Peyer's patch (tissue), 4 donors: ENCODE results near the gene FAM24B. TPM values are rescaled to one million over a fixed set of nuclear protein-coding genes. Genes with fewer than 3 reads are reported as not detected.

Experiments used
- DNase-seq, 3 donors: peaks; one replicate each; pipeline ENCODE4 v3.0.0-alpha.2; 2017 to 2019
- H3K27ac ChIP-seq, 4 donors: fragments of 200-600 bp; sonication (generic); one replicate each; pipeline ENCODE4 v1.5.1; 2016 to 2019
- H3K27me3 ChIP-seq, 2 donors: fragments of 200-600 bp; sonication (generic); one replicate each; pipeline ENCODE4 v1.5.1; 2019
- H3K36me3 ChIP-seq, 3 donors: fragments of 200-600 bp; sonication (generic); one replicate each; pipeline ENCODE4 v1.5.1; 2016 to 2019
- H3K4me1 ChIP-seq, 4 donors: fragments of 200-600 bp; sonication (generic); one replicate each; pipeline ENCODE4 v1.5.1; 2016 to 2019
- H3K4me3 ChIP-seq, 4 donors: fragments of 200-600 bp; sonication (generic); 1 replicate in 3 of 4; 2 replicates in 1 of 4; pipeline ENCODE4 v1.5.1; 2016 to 2019; ENCODE audit warnings: mild to moderate bottlenecking in 1 of 4
- H3K9me3 ChIP-seq, 4 donors: fragments of 200-600 bp; sonication (generic); one replicate each; pipeline ENCODE4 v1.5.1; 2016 to 2019; ENCODE audit warnings: mild to moderate bottlenecking in 1 of 4
- POLR2A ChIP-seq, 2 donors: fragments of 450-650 bp; IDR thresholded peaks; one replicate each; pipeline ENCODE4 v1.5.1; 2017; ENCODE audit warnings: antibody characterized with exemption in 2 of 2, mild to moderate bottlenecking in 2 of 2, moderate library complexity in 2 of 2
- total RNA-seq, 4 donors: library from RNA; depleted of rRNA; stranded (reverse); fragments of >200 nt; gene quantifications; one replicate each; pipeline ENCODE4 v1.1.0, GENCODE V29; 2016
- TF ChIP-seq, protein P1 (sequence below), 6 experiments: fragments of 450-650 bp in 4 of 6; fragments of 200-600 bp in 2 of 6; sonication (generic) in 1 of 6; IDR thresholded peaks; one replicate each; pipeline ENCODE4 v1.5.1; 2017 to 2019; ENCODE audit warnings: antibody characterized with exemption in 6 of 6, mild to moderate bottlenecking in 3 of 6, moderate library complexity in 1 of 6

FAM24B gene
- total RNA-seq, 4 donors from 2014 or later, result 3.7 to 6.0 (median 4.9) TPM

DNA sequence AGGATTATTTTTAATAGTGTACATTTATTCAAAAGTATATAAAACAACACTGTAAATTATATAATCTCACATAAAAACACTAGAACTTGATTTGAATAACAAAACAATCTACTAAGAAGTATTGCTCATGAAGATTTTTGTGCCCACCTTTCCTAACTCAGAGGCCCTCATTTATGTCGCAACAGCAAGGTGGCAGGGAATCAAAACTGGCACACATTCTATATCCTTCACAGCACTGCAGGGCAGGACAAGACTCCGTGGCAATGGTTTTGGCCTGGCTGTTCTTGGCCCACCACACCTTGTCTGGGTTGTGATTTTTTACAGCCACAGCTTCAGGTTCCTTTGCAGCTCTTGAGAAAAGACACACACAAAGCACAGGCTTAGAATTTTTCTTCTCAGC lies 30.3 kb downstream of the FAM24B start:
- no peaks in the 10 kb centered on the region for H3K27me3 ChIP-seq
- H3K36me3 ChIP-seq, result peaks cover 0 to 11% (median 0%) of the 10 kb centered on the region in 3 donors
- H3K4me1 ChIP-seq, result no peaks in the 10 kb centered on the region
- no peak for DNase-seq
- H3K9me3 ChIP-seq, result no peaks in the 10 kb centered on the region
- no peak overlapping the region for H3K27ac ChIP-seq
- TF ChIP-seq POLR2A (IDR thresholded peaks at IDR 0.05), result no peak
- TF ChIP-seq, protein P1, sequence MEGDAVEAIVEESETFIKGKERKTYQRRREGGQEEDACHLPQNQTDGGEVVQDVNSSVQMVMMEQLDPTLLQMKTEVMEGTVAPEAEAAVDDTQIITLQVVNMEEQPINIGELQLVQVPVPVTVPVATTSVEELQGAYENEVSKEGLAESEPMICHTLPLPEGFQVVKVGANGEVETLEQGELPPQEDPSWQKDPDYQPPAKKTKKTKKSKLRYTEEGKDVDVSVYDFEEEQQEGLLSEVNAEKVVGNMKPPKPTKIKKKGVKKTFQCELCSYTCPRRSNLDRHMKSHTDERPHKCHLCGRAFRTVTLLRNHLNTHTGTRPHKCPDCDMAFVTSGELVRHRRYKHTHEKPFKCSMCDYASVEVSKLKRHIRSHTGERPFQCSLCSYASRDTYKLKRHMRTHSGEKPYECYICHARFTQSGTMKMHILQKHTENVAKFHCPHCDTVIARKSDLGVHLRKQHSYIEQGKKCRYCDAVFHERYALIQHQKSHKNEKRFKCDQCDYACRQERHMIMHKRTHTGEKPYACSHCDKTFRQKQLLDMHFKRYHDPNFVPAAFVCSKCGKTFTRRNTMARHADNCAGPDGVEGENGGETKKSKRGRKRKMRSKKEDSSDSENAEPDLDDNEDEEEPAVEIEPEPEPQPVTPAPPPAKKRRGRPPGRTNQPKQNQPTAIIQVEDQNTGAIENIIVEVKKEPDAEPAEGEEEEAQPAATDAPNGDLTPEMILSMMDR (IDR thresholded peaks at IDR 0.05), result no peak
- no peak overlapping the region for H3K4me3 ChIP-seq

DNA sequence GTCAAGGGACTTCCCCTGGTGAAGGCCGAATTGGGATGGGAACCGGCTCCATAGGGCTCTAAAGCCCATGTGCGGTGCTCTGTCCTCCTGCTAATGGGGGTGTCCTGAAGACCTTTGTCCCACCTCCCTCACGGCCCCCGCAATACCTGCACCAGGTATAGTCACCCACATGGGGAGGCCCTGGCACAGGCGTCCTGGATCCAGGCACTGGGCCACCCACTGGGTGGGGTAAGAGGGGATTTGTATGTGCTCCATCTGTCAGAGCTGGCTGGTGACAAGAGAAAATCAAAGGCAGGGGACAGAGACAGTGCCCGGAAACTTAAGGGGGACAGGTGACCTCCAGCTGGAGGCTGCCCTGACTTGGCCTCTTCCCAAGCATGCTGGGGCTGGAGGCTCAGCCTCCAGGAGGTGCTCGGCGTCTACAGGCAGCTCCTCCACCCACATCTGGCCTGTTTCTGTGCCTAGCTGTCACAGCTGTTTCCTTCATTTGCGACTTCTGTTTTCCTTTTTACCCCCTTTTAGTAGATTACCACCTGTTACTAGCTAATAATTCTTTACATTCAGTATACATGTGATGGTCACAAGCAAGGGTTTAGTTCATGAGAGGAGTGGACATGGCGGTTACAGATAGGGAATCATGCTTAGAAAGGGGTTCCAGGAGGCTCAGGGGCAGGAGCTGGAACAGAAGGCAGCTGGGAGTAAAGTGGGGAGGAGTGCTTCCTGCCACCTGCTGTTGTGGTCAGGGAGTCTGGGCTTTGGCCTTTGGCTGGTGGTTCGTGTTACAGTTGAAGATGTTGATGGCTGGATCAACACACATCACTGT lies 31.4 kb downstream of the FAM24B start:
- H3K27ac ChIP-seq, result no peak overlapping the region
- H3K27me3 ChIP-seq, result no peaks in the 10 kb centered on the region
- no peak overlapping the region for H3K4me3 ChIP-seq
- no peak for DNase-seq
- no peaks in the 10 kb centered on the region for H3K4me1 ChIP-seq
- H3K9me3 ChIP-seq, result no peaks in the 10 kb centered on the region
- TF ChIP-seq POLR2A (IDR thresholded peaks at IDR 0.05), result no peak
- H3K36me3 ChIP-seq, result peaks cover 0 to 10% (median 0%) of the 10 kb centered on the region in 3 donors

DNA sequence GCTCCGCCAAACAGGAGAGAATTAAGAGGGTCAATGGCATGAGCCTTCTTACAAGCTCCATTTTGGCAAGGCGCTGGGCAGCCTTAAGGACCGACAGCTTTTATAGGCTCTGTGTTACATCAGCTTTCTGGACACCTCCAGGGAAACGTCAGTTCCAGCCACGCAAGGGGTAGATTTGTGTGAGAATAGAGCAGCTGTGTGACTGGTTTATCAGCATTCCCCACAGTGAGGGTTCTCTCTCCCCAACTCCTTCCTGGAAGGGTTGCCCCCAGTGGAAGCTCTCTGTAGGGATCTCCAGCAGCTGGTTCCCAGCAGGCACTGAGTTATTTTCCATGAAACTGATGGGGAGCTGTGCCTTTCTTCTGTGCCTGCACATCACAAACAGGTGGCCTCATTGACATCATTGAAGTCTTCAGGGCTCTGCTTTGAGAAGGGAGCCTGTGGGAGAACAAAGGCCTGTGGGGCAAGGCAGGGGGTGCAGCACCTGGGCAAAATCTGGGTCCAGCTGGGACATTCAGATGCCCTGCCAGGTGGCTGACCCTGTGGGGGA lies 33.5 kb downstream of the FAM24B start, which contains the start of gene CUZD1:
Gene CUZD1, minus strand, starts transcription at position 75 of the 550 bp plus-strand sequence. Its CDS starts 14 bp downstream, at position 61.
- no peak within 1 kb of the TSS for H3K4me3 ChIP-seq
- H3K36me3 ChIP-seq, result peaks cover 0 to 5% (median 0%) of the 10 kb centered on the region in 3 donors
- H3K4me1 ChIP-seq, result no peaks in the 10 kb centered on the region
- no peaks in the 10 kb centered on the region for H3K9me3 ChIP-seq
- no peak for DNase-seq
- H3K27ac ChIP-seq, result no peak within 1 kb of the TSS
- TF ChIP-seq, protein P1 (IDR thresholded peaks at IDR 0.05), result no peak
- no peak for TF ChIP-seq POLR2A (IDR thresholded peaks at IDR 0.05)
- no peaks in the 10 kb centered on the region for H3K27me3 ChIP-seq

DNA sequence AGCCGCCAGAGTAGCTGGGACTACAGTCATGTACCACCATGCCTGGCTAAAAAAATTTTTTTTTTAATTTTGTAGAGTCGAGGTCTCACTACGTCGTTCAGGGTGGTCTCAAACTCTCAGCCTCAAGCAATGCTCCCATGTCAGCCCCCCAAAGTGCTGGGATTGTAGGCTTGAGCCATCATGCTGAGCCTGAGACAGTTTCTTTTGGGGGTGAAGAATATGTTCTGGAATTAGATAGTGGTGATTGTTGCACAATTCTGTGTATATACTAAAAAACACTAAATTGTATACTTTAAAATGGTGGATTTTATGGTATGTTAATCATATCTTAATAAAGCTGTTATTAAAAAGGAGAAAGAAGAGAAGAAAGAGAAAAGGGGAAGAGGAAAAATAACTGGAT lies 35.2 kb downstream of the FAM24B start:
- Histone ChIP-seq H3K27me3 (no peaks in the 10 kb centered on the region), H3K4me1 (no peaks in the 10 kb centered on the region), H3K36me3 (peaks cover 0 to 5% (median 0%) of the 10 kb centered on the region in 3 donors), H3K4me3 (no peak overlapping the region), H3K27ac (no peak overlapping the region), H3K9me3 (no peaks in the 10 kb centered on the region)
- TF ChIP-seq, protein P1 (IDR thresholded peaks at IDR 0.05), result no peak
- TF ChIP-seq POLR2A (IDR thresholded peaks at IDR 0.05), result no peak
- DNase-seq, result no peak

DNA sequence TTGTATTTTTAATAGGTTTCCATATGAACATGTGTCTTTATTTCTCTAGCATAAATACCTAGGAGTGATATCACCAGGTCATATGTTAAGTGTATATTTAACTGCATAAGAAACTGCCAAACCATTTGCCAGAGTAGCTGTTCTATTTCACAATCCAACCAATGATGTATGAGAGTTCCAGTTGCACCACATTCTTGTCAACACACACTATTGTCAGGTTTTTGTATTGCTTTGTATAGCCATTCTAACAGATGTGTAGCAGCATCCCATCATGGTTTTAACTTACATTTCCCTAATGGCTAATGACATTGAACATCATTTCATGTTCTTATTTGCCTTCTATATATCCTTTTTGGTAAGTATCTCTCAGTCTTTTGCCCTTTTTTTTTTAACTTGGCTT lies 37.8 kb downstream of the FAM24B start:
- Histone ChIP-seq H3K27me3 (no peaks in the 10 kb centered on the region), H3K27ac (no peak overlapping the region), H3K9me3 (no peaks in the 10 kb centered on the region), H3K36me3 (peaks cover 0 to 5% (median 0%) of the 10 kb centered on the region in 3 donors), H3K4me3 (no peak overlapping the region), H3K4me1 (no peaks in the 10 kb centered on the region)
- no peak for TF ChIP-seq POLR2A (IDR thresholded peaks at IDR 0.05)
- TF ChIP-seq, protein P1 (IDR thresholded peaks at IDR 0.05), result no peak
- no peak for DNase-seq

DNA sequence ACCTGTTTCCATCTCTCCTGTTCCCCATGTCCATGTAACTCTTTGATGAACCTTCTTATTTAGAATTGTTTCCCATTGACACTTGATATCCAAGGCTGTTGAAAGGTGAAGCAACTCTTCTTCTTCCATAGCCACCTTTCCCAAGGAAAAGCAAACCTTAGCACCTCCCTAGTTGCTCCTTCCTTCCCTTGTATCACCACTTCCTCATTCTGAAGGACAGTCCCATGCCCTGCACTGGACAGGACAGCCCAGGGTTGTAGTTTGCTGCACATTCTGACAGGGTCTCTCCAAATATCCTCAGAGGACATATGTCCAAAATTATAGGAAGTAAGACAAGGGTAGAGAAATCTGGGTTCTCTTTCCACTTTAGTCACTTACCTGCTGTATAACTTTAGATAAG lies 39.9 kb downstream of the FAM24B start:
- TF ChIP-seq, protein P1 (IDR thresholded peaks at IDR 0.05), result no peak
- TF ChIP-seq POLR2A (IDR thresholded peaks at IDR 0.05), result no peak
- Histone ChIP-seq H3K27ac (no peak overlapping the region), H3K4me3 (no peak overlapping the region), H3K27me3 (no peaks in the 10 kb centered on the region), H3K36me3 (no peaks in the 10 kb centered on the region), H3K4me1 (no peaks in the 10 kb centered on the region), H3K9me3 (no peaks in the 10 kb centered on the region)
- DNase-seq, result no peak
